Hepatic stellate cell (primary cell): Measurements from ENCODE around the gene SCT.

Source experiments
- DNase-seq: peaks from one replicate; pipeline ENCODE4 v3.0.0; 2011; ENCODE audit warnings: low spot score

Gene SCT

GRCh38 chr11:586376-587316 is 40.3 kb downstream of the SCT start:
- no peak for DNase-seq

- DNase-seq = no peak
These were observed 42.7 kb downstream of the SCT start for GRCh38 chr11:584287-584686.

DNA sequence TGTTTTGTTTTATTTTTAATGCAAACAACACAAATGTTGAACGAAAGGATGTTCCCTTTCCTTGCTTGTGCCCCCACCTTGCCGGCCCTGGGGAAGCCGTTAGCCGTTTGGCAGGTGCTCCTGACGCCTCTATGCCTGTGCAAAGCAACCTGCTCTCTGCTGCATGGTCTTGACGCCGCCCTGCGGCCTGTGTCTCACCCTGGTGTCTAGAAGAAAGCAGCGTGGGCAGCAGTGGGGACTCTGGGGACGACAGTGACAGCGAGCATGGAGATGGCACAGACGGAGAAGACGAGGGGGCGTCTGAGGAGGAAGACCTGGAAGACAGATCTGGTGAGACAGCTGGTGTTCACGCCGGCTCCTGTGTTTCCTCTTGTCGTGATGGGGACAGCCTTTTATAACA is 45.2 kb downstream of the SCT start:
- no peak for DNase-seq

- no peak for DNase-seq
These were observed 45.6 kb downstream of the SCT start for GRCh38 chr11:581342-581741.

GRCh38 chr11:579830-580601 is 47.0 kb downstream of the SCT start:
- no peak for DNase-seq

DNA sequence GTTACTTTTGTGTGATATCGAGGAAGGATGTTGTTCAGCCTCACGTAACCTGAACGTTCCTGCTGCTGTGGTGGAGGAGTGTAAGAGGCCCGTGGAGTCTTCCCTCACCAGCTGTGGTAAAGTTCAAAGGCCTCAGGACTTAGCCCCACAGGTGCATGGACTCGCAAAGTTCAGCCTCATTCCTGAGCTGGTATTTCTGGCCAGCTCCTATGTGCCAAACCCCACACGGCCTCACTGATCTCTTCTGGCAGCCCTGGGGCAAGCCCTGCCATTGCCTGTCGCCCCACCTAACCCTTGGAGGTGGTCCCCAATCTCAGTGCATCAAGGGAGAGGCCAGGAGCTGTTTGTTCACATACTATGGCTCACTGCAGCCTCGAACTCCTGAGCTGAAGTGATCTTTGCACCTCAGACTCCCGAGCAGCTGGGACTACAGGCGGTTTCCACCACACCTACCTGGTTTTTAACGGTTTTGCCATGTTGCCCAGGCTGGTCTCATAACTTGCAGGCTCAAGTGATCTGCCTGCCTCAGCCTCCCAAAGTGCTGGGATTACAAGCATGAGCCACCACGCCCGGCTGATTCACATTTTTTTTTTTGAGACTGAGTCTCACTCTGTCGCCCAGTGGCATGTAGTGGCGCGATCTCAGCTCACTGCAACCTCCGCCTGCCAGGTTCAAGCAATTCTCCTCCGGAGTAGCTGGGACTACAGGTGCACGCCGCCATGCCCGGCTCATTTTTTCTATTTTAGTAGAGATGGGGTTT is 48.5 kb downstream of the SCT start:
- DNase-seq = no peak

GRCh38 chr11:577611-577894 is 49.4 kb downstream of the SCT start:
- DNase-seq = no peak

GRCh38 chr11:576811-577610 is 50.0 kb downstream of the SCT start:
- no peak for DNase-seq
